Dedifferentiated amniotic fluid mesenchymal stem cell (primary cell): ENCODE data around the gene FBN1.

ENCODE experiments used
- DNase-seq: peaks from one replicate; pipeline ENCODE4 v3.0.0-alpha.2; 2016; ENCODE audit errors: extremely low spot score

FBN1 gene

DNA sequence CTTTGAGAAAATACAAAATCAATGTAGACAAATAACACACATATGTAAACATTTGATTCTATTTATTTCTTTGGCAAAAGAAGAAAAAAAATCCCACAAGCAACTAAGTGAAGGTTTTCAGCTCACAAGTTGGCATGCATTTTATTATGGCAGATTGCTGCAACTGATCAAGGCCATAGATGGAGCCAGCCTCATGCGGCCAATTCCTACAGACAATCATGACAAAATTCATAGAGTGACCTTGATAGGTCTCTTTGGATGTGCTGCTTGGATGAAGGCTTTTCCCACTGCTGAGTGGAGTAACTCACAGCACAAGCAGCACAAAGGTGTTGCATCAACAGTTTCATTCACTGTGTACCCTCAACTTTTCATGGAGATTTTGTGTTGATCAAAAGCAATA is 22.1 kb downstream of the FBN1 start:
- no peak for DNase-seq

DNA sequence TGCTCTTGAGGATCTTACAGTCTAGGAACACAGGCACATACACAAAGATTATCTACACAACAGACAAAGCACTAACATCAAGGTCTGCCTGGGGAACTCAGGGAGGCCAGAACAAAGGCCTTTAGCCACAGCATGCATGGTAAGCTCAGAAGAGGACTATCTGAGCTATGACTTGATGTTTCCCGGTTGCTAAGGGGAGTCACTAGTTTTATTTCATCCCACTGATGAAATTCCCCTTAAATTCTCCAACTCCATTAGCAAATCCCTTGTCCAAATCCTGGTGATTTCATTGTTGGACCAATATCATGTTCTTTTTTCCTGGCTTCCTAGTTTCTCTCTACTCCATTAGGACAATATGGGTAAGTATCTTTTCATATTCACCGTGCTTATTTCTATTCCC is 23.3 kb downstream of the FBN1 start:
- DNase-seq, result no peak

DNA sequence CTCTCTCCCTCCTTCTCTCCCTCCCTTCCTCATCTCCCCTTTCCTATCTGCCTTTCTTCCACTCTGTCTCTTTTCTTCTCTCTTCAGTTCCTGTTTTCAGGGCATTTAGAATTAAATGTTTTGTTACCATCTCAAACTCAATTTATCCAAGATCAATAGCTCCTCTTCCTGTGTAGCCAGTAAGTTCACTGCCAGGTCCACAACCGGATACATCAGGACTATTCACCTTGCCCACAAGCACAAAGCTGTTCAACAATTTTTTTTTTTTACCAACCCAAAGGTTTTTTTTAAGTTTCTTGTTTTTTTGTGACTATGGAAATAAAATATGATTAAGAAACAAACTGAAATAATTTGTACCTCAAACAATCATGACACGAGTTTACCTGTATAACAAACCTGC is 26.1 kb downstream of the FBN1 start:
- no peak for DNase-seq

DNA sequence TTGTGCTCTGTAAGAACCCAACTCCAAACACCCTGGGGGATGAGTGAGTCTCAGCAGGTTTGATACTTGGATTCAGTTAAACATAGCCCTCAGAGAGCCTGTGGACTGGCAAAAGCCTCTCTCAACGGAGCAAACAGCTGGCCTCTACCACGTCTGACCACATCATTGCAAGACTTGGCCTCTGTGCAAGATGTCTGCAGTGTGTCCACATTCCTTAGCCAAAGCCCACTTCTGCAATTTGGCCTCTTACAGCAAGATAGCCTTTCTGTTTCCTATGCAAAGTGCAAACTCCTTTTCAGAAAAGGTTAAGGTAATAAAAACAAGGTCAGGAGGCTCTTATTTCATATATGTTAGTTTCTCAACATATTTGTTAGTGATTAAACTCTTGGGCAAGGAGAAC is 27.9 kb downstream of the FBN1 start:
- DNase-seq, result peak; percentile 77

DNA sequence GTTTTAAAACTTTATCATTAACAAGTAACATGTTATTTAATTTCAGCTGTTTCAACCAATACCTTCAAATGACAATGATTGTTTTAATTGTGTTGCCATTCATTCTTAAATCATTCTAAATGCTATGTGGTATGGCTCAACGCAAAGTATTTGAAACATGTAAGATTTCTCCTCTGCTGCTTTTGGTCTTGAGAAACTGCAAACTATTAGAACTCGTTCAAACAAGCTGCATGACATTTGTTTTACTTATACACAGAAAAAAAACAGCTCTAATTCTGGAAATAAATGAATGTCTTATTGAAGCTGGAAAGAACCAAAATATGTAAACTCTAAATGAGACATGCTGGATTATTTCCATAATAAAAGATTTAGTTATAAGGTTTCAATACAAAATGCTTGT is 29.3 kb downstream of the FBN1 start:
- DNase-seq, result peak; percentile 47

DNA sequence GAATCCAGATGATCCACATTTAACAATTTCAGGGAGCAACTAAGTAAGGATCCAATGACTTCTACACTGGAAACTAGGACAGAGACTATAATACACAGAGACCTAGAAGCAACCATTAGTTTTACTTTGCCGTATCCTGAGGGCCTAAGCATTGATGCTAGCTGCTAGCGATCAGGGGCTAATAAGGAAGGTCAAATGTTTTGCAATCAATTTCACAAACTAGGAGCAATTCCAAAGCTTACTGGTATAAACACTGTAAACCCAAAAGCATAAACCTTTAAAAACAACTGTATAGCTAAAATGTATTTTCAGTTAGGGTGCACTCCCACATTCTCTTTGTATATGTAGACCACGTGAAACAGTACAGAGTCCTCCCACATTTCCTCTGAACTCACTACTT is 31.5 kb downstream of the FBN1 start:
- DNase-seq, result no peak

DNA sequence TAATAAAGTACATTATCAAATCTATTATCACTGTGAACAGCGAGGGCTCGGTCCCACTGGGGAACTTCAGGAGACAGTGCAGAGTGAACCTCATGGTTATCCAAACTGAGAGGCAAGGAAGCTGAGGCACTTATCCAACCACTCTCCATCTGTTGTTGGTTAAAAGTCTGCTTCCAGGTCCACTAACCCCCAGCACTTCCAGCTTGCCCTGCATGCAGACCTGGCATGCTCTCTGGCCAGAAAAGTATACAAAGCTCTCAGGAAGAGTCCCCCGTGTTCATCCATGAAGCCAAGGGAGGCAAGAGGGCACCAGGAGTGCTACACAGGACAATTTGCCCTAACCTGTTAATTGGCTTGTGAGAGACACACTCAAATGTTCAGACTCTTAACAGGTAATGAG is 36.0 kb downstream of the FBN1 start:
- DNase-seq, result no peak

DNA sequence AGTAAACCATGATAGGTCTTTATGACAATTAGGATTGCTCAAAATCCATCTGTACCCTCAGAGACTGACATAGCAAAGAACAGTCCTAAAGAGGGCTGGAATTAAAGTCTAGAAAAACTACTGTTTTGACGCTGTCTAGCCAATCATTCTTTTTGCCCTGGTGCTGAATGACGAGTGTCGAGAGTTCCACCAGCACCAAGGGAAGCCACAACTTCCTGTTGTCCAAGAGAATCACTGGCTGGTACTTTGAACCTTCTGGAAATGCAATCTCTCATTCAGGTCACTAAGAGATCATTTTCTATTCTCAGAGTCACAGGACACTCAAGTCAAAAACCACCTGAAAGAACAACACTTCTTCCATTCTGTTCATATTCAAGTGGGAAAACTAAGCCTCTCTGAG is 37.7 kb downstream of the FBN1 start:
- no peak for DNase-seq

DNA sequence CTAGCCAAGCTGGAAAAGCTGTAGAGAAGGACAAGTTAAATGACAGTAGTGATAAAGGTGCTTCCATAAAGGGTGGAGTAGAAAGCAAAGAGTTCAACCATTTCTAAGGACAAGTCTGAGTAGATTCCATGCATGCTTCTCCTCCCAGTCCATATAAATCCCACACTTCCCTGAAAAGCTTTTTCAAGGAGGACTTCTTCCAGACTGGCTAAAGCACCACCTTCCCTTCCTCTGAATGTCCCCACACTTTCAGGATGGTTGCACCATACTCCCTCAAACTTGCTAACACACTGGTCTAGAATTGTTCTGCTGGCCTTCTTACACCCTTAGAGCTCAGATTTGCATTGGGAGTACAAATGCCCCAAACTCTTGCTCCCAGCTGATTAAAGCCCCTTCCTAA is 40.9 kb downstream of the FBN1 start:
- DNase-seq, result no peak

DNA sequence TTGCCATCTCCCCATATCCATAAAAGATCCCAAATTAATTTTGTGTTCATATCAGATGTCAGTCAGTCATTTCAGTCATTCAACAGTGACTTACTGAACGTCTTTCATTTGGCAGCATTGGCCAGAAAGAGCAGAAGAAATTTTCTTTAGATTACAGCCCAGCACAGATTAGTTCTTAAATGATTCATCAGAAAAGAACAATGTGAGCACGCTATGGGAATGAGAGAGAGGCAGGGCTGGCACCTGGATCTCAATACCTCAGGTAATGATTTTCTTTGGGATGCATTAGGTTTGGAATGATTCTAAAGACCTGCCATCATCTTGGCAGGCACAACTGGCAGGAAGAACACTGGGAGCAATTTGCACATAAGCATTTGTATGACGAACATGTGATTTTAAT is 41.6 kb downstream of the FBN1 start:
- DNase-seq, result no peak

DNA sequence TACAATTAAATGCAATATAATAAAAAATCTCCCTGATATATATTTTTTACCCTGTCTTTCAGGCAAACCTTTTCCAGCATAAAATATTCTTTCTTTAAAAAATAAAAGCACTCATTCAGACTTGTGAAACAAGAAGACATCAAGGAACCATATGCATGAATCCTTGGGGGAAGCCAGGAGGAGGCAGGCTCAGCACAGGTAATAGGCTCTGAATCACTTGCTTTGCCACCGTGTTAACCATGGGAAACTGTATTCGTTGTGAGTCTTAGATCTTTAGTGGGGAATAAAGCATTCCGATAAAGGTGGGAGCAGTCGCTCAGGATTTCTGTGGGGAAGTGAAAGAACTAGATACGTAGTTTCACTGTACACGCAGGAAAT is 42.4 kb downstream of the FBN1 start:
- no peak for DNase-seq

DNA sequence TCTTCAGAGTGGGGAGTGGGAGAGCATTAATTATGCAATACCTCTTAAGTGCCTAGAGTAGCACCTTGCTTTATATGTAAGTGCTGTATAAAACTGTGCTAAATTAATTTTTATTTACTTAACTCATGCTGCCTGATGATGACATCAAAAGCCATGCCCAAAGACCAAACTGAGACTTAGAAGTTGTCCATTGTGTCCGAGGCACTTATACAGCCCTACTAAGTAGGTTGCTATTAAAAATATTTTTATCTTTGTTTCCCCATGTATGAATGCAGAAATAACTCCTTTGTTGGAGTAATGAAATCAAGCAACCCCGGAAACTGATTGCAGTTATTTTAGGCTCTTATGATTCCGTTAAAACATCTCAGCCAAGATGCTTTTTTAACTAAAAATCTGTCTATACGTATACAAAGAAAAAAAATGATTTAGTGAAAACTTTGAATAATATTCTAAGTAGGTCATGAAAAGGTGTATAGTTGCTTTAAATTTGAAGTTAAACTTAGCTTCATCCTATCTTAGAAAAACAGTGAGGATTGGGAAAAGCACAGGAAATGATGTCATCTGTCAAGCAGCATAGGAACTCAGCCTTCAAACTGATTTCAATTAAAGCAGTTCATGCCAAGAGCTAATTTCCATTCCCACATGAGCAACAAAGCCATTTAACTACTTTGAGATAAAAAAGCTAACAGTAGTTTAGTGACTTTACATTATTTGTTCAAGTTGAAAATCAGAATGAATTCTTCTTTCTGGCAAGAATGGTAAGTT is 43.0 kb downstream of the FBN1 start:
- DNase-seq, result peak; percentile 65

DNA sequence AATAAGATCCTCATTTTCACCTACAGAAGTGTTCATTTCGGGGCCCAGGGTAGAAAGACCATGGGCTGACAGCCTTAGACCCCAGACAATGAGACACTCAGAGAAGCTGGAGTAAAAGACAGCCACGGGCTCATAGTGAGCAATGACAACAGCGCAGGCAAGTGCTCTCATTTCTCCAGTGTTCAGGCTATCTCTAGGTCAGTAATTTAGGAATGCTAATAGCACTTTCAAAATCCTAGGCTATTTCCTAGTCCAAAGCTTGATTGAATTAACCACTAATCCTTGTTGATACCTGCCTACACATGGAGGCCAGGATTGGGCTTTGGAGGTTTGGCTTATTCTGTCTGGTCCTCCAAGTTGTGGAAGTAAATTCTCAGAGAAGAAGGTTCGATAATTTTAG is 44.4 kb downstream of the FBN1 start:
- DNase-seq, result no peak

DNA sequence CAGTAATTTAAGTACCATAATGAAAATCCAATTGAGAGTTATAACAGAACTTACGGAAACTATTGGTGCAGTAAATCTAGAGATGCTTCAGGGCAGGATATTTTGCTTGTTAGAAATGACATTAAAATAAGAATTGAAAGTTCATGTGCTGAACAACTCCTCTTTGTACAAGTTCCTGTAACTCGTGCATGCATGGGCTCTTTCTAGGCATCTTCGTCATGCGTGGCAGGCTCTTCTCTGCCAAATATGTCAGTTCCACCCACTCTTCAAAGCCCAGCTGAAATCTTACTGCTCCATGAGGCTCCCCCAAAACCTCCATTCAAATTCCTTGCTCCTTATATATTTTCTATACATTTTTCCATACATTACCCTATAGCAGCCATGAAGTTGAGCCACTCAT is 48.7 kb downstream of the FBN1 start:
- DNase-seq, result no peak

DNA sequence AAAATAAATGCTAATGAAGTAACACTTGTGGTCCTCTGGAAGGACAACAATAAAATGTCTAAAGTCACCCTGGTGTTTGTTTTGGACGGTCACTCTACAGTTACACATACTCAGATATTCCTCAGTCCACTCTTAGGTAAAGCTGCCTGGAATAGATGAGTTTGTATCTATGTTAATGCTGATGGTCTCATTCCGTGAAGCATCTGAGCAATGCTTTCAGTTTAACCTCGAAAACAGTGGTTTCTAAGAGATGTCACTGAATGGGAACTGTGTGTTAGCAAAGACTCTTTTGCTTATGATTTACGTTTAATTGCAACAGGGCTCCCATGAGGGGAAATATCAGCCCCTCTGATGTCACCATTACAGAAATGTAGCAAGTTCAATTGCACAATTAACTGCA is 49.1 kb downstream of the FBN1 start:
- DNase-seq, result no peak

DNA sequence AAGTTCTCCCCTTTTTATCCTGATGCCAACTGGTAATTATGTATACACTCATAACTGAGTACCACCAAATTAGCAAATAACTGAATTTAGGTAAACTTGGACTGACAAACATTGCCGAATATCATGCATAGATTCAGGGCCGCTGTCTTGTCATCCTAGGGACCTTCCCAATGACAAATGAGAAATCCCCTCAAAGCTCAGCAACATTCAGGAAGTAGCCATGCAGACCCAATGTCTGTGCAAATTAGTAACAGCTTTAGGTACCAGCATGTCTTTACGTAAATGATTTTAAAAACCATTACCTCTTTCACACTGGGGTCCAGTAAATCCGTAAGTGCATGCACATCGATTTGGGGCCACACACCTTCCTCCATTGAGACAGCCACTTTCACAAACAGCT is 49.5 kb downstream of the FBN1 start:
- DNase-seq, result no peak

DNA sequence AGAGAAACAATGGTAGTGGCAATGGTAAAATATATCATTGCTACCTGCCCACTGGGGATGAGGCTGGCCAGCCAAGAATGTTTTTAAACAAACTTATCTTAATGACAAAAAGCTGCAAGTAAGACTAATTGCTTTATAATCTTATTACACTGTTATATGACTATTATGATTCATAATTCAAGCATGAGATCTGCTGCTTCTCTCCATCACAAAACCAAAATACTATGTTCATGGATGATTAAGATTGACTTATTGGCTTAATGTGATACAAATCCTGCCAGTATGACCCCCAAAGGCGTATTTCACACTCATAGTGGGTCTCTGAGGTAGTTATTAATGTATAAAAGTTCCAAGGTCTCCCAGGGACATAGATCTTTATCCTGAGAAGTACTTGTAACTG is 52.6 kb downstream of the FBN1 start:
- no peak for DNase-seq

DNA sequence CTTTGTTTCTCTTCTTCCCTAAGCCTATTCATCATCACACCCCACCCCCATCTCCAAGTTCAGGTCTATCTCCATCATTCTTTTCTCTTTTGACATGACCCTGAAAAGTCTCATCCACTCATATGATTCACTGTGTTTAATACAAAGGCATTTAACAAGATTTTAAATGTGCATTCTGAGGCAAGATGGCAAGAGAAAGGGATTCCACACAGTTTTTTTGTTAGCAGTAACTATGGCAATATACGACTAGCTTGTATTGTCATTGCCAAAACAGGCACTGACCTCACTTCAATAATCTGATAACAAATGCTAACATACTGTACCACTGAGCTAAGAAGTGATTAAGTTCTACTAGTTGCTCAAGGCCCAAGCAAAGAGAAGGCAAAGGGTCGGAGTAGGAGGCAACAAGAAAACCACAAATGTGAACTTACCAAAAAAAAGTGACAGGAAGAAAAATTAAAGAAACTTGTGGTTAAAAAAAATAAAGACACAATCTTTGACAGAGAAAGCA is 53.2 kb downstream of the FBN1 start:
- DNase-seq, result peak; percentile 92

DNA sequence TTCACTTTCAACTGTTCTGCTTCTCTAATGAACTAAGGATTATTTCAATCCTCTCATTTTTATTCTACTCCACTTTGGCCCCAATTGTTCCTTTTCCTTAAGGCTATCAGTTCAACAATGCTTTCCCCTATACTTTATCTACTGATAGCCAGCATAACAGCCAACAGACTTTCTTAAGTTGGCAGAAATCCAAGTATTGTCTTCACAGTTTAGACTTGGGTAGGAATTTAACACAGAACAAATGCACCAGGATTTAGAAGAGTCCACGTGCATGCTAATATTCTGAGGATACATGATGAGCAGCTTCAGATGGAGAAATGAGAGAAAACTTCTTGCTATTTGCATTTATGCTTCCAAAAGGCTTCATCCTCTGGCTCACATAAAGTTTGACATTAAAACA is 54.8 kb downstream of the FBN1 start:
- no peak for DNase-seq

DNA sequence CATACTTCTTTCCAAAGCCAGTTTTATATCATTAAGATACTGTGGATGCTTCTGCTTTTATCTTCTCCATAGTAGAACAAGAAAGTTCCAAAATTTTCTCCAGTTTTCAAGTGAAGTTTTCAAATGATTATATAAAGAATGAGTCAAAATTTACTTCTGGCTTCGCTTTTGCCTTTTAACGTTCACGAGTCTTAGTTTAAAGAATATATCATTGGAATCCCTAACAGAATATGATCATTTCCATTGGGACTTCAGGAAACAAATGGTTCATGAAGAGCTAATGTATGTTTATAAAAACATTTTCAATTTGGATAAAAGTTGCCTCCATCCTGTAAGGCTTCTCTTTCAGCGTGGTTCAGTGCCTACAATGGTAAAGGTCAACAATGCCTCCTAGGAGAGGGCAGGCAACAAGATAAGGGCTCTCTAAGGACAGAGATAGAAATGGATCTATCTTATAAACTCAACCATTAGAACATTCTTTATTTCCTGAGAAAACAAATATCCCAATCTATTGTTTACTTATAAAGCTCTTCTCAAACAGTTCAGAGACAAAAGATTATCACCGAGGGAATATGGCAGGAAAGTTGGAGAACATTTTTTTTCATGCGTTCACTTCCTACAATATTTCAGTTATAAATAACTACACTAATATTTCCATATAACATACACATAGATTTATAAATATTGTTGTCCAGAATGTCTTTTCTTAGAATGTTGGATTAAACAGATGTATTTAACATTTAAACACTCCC is 60.5 kb downstream of the FBN1 start:
- DNase-seq, result no peak

DNA sequence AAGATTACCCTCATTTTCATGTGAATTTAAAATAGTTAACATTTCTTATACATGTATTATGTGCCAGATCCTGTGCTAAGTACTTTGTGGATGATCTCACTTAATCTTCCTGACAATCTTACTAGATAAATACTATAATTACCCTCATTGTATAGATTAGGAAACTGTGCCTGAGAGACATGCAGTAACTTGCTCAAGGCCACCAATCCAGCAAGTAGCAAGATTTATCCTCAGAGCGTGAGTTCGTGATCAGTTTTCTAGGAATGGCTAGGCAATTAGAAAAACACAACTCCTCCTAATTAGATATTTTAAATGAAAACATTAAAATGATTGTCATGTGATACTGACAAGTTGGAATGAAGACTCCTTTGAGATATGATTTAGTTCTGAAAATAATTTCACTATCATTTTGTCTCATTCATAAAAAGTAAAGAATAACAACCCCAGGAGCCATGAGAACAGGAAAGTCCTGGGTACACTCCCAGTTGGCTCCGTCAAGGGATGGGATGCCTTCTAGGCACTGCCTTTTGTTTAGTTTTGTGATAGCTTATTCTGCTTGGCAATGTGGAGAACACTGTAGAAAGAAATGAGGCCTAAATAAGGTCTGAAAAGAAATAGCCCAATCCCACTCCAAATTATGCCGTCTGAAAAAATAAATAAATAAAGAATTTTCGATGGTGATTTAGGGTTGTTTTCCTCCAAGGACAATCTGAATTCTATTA is 61.3 kb downstream of the FBN1 start:
- DNase-seq, result no peak

DNA sequence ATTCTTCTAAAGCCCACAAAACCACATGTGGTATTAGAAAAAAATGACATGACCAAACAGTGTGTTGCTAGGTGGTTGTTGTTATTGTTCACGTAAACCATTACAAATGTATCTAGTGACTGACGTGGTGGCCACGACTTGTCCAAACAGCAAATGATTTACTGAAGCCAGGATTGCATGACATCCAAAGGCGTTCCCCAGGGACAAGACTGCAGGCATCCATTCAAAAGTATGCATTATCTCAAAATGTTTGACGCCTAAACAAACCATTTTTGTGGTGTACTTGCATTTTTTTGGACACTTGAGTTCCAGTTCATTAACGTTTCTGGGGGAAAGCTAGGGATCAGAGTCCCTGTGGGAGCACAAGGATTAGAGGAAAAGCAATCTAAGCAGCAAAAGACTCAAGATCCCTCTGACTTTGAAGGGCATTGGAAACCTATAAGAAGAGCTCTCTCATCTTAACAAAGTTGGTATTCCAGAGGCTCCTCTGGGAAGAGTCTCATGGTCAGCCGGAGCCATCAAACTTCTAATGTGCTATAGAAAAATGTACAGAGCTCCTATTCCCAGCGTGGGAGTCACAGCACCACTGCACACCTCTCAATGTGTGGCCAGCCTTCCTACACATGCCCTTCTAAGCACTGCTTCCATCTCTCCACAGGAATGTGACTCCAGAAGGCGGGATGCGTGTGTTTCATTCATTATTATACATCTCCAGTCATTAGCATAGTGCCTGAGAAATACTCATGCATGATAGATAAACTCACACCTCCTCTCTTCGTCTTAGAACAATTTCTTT is 62.9 kb downstream of the FBN1 start:
- DNase-seq, result peak; percentile 90
